Right ventricle myocardium inferior (tissue), 1 donor: ENCODE results near the gene INAVA. TPM values are rescaled to one million over a fixed set of nuclear protein-coding genes. Genes with fewer than 3 reads are reported as not detected.

Source experiments
- ATAC-seq: fragments of 200-7000 bp; cut with Tn5 transposase; one replicate; pipeline ENCODE4 v1.9.1; 2020; ENCODE audit warnings: mild to moderate bottlenecking, moderate library complexity
- DNase-seq: peaks from one replicate; pipeline ENCODE4 v3.0.0; 2021; ENCODE audit errors: missing footprints
- intact Hi-C: fragments of 100-400 bp; cut with DNase I; formaldehyde crosslinking; loops from one replicate; pipeline ENCODE4 v1.11.0; 2022
- total RNA-seq: library from RNA; stranded (reverse); fragmentation: NEBNext Ultra II Directional; extraction: Animal tissue kit (Norgen Biotek cat#: 25700); gene quantifications from one replicate; pipeline ENCODE4 v1.2.1, GENCODE V29; 2021
- donor health status: DM: no; HTN: yes; CAD: no; lungs with severe emphysema.

INAVA gene
- total RNA-seq, 1 donor from 2014 or later, result not detected

DNA sequence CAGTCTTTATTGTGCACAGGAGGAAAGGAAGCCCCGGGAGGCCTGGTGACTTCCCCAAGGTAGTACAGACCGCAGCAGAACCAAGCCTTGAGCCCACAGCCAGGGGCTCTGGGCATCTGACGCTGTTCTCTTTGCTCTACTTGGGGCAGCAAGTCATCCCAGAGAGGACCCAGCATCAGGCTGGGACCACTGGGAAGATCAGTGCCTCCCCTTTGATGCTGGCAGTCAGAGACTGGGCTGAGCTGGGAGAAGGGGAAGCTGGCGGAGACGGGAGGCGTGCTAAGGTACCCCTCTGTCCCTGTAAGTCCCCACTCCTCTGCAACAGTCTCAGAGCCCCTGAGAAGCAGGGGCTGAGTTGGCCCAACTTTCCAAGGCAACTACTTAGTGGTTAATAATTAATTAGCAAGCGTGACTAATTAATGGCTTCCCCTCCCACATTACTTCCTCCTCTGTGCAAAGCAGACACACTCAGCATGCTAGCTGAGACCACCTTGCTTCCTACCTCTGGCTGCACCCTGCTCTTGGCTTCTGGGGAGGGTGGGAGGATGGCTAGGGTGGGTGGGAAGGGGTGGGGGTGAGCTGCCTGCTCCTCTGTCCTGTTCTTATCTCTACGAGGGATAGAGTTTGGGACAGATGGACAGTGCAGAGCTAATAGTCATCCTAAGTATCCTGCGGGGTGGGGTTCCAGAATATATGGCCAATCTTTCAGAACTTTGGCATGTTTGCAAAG is 1.3 kb downstream of the INAVA start:
- intact Hi-C loops, result no loop called here
- ATAC-seq, result no peak
- no peak for DNase-seq

DNA sequence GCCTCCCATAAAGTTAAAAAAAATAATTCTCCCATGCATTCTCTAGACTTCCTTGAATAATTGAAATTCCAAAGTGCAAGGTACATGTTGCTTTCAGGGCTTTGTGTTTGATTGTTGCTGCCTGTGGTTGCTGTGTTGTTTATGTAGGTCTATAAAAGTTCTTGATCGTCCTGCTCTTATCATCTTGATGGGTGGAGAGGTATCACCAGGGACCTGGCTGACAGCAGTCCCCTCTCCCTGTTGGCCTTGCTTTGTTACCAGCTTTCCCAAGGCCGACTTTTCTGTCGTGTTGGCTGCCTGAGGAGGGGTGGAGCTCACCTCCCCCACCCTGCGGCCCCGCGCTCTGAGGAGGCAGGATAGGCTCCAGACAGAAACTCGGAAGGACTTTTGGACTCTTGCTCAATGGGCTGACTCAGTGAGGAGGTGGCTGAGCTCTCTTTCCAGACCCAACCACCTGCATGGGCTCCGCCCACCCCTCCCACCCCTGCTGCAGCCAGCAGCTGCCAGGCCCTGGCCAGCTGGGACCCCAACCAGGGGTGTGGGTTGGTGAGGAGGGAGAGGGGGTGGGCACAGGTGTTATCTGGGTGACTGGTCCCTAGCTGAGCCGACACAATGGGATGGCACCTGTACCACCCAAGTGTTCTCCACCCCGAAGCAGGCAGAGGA is 2.0 kb downstream of the INAVA start:
- intact Hi-C loops, result no loop called here
- ATAC-seq (no peak), DNase-seq (no peak)

DNA sequence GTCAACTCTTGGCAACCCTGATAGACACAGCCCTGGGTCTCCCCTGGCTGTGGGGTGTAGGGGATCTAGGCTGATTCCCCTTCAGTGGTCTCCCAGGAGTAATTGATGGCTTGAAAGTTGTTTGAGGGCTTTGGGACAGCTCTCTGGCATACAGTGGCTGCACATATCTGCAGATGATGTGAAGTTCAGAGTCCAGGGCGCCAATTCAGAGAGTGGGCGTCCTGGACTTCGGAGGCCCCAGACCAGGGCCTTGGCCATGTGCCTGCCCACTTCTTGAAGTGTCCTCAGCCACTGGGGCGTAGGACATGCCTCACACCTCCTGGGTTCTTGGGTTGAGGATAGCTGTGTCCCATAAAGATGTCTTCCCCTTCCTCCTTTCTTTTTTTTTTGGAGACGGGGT is 2.6 kb downstream of the INAVA start:
- DNase-seq, result no peak
- intact Hi-C loops, result no loop called here
- ATAC-seq, result no peak

DNA sequence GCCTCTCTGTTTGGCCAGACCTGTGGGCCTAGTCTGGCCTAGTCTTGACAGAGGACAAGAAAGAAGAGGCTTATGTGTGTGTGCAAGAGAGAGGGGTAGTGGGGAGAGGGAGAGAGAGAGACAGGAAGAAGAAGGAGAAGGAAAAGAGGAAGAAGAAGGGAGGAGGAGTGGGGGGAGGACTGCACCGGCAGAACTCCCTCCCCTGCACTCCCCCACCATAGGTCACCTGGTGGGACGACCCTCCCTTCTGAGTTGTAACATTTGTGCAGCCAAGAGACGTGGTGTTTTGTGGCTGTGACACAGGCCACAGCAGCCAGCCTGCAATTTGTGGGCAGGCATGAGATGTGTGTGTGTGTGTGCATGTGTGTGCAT is 4.3 kb downstream of the INAVA start:
- ATAC-seq (no peak), DNase-seq (no peak)
- intact Hi-C loops, result no loop called here

- ATAC-seq (no peak), DNase-seq (no peak)
- intact Hi-C loops, result no loop called here
These were observed 4.8 kb downstream of the INAVA start for GRCh38 chr1:200899451-200899915.

DNA sequence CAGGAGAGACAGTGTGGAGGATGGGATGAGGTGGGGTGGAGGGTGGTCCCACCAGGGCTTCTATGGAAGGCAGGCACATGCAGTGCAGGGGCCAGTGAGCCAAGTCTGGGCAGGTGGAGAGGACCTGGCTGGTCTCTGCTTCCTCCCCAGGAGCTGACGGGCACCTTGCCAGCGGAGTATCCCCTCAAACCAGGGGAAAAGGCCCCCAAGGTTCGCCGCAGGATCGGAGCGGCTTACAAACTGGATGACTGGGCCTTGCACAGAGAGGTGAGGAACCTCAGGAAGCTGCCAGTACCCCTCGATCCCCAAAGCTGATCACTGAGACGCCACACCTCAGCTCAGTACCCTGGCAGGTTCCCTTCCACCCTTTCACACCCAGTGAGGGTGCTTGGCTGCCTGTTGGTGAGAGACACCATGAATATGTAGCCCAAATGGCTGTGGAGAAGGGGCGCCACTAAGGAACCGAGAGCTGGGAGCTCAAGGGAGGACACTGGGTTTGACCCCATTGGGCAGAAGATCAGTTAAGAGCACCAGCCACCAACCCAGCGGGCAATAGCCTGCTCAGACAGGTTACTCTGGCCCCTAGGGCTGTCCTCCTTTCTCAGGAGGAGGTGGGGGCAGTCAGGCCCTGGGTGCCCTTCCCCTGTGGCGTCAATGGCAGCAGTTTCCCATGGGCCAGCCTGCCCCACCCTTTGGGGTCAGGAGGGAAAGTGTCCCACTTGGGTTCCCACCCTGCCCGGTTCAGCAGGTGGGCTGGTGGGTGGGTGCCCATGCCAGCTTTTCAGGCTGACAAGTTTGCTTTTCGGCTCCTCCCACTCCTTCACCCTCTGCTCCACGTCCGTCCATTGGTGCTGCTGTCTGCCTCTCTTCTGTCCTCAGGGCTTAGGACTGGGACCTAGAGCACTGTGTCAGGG is 5.5 kb downstream of the INAVA start:
- no peak for DNase-seq
- intact Hi-C loops, result no loop called here
- no peak for ATAC-seq

GRCh38 chr1:200900877-200901276 is 6.2 kb downstream of the INAVA start:
- intact Hi-C loops, result no loop called here
- ATAC-seq (no peak), DNase-seq (no peak)

- DNase-seq, result no peak
- intact Hi-C loops, result no loop called here
- no peak for ATAC-seq
These were observed 6.7 kb downstream of the INAVA start for GRCh38 chr1:200901350-200901749.

GRCh38 chr1:200901796-200902444 is 7.2 kb downstream of the INAVA start:
- ATAC-seq, result no peak
- no peak for DNase-seq
- intact Hi-C loops, result no loop called here

GRCh38 chr1:200903793-200904192 is 9.1 kb downstream of the INAVA start:
- ATAC-seq (no peak), DNase-seq (no peak)
- intact Hi-C loops, result no loop called here

DNA sequence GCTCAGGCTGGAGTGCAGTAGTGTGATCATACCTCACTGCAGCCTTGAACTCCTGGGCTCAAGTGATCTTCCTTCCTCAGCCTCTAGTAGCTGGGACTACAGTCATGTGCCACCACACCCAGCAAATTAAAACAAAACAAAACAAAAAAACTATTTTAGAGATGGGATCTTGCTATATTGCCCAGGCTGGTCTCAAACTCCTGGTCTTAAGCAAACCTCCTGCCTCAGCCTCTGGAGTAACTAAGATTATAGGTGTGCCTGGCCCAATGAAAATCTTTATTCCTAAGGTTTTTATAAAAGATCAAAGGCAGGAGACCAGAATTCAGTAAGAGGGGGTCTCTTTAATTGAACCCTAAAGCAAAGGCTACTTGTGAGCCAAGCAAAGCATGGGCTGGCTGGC is 10.1 kb downstream of the INAVA start:
- DNase-seq (no peak), ATAC-seq (no peak)
- intact Hi-C loops, result no loop called here

DNA sequence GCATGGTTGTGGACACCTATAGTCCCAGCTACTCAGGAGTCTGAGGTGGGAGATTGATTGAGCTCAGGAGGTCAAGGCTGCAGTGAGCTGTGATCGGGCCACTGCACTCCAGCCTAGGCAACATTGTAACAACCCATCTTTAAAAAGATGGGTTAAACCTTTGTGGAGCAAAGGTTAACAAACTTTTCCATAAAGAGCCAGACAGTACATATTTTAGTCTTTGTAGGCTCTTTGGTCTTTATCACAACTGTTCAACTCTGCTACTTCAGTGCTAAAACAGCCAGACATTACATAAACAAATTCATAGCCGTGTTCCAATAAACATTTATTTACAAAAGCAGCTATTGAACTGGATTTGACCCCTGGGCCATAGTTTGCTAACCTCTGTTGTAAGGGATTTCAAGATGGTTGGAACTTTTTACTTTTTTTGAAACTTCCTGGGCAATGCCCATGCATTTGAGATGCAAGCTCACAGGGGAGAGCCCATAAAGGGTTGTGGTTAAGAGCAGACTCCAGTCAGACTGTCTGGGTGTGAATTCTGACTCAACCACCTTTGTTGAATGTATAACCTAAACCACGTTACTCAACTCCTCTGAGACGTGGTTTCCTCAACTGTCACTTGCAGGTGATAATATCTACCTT is 10.8 kb downstream of the INAVA start:
- ATAC-seq (no peak), DNase-seq (no peak)
- intact Hi-C loops, result no loop called here

DNA sequence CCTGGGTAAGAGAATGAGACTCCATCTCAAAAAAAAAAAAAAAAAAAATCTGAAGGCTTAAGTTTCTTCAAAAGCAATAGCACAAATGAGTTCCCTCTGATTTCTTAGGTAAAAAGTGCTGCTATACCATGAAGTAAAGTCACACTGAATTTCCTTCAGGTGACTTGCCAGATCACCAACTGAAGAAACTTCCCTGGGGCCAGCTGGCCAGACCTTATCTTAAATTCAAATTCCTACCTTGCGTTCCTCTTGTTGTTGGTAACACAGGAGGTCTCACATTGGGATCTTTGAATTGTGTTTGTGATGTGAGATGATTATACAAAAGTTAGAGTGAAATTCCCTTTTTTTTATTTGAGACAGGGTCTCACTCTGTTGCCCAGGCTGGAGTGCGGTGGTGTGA is 11.8 kb downstream of the INAVA start:
- intact Hi-C loops, result no loop called here
- ATAC-seq (no peak), DNase-seq (no peak)

GRCh38 chr1:200907611-200908097 is 13.0 kb downstream of the INAVA start:
- ATAC-seq (no peak), DNase-seq (no peak)
- intact Hi-C loops, result no loop called here

- no peak for DNase-seq
- intact Hi-C loops, result no loop called here
- ATAC-seq, result no peak
These were observed 13.6 kb downstream of the INAVA start for GRCh38 chr1:200908191-200908868.

- intact Hi-C loops, result no loop called here
- ATAC-seq, result no peak
- no peak for DNase-seq
These were observed 14.4 kb downstream of the INAVA start for GRCh38 chr1:200909071-200909470.

GRCh38 chr1:200909757-200910239 is 15.1 kb downstream of the INAVA start:
- DNase-seq (no peak), ATAC-seq (no peak)
- intact Hi-C loops, result no loop called here

- intact Hi-C loops, result no loop called here
- ATAC-seq (no peak), DNase-seq (no peak)
These were observed 16.7 kb downstream of the INAVA start for GRCh38 chr1:200911361-200911760.
